Stimulated activated CD8-positive, alpha-beta memory T cell treated with anti-CD3 and anti-CD28 coated beads, Interleukin-15, amount 100 ng/mL, for 1 hour (primary cell): Measurements from ENCODE around the gene AKAP13.
"Not testable (repeated sequence)": the region's sequence is repeated elsewhere in the genome, so short reads cannot be mapped to it uniquely, and the experiment has no call there.

Experiments used
- DNase-seq: peaks from one replicate; pipeline ENCODE4 v3.0.0-alpha.2; 2020; ENCODE audit warnings: low read depth

AKAP13 gene

DNA sequence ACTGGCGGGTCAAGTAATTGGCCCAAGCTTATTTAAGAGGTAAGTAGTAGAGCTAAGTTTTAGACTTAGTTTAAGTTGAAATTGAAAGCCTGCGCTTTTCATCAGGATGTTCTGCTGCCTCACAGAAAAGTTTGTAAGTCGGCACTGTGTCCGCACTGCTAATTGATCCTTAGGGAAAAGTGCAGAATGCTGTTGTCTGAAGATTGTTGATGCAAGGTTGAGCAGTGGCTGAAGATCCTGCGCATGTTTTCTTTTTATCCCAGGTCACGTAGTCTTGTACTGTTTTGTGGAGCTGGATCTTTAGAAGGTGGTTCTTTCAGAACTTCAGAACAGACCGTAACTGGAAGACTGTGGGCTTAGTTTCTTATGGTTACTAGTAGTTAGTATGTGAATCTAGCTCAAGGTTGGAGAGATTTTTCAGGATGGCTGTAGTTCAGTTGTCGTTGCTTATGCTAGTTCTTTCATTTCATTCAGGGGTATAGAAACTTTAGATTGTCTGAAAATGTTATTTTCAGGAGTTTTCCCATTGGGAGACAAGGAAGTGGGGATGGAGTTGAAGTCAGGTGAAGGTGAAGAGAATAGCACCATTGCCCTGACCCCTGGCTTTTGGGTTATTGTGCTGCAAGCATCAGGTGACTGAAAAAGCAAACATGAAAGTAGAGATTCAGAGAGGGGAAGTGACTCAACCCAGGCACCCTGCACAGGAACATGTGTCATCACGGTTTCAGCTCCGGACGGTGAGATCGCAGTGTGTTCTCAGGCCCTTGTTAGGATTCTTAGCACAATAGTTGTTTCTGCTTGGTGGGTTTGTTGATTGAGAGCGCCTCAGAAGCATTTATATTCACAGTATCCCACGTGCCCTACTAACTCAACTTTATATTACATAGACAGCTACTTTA is 32.8 kb downstream of the AKAP13 start:
- DNase-seq: peak; percentile 43

DNA sequence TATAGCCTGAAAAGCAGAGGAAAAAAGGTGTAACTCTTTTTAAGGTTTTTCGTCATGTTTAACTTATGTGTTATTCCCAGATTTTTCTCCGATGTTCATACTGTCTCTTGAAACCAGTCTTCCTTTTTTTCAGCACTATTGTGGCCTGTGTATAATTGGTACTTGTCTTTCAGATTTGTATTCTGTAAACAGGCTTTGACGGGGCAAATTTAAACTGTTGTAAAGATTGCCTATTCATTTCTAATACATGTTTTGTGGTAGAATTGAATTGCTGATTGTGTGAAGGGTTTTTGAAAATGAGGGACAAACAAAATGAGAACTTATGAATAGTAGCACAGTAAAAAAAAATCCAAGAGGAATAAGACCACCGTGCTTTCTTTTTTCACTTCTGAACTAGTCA is 33.6 kb downstream of the AKAP13 start:
- DNase-seq: no peak

DNA sequence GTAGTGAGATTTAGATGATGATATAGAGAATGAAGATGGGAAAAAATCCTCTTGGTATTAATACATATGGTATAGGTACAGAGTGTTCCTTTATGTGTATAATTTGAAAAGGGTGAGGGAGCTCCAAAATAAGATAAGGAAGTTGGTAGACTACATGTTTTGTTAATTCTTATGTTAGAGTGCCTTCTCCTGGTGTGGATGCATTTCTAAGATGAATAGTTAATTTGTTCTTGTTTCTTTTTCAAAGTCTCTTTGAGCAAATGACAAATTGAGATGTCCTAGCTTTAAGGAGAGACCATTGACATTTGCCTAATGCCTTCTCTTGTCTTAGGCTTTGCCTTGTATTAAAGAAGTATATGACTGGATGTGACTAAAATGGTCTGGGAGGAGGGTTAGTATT is 34.1 kb downstream of the AKAP13 start:
- no peak for DNase-seq

DNA sequence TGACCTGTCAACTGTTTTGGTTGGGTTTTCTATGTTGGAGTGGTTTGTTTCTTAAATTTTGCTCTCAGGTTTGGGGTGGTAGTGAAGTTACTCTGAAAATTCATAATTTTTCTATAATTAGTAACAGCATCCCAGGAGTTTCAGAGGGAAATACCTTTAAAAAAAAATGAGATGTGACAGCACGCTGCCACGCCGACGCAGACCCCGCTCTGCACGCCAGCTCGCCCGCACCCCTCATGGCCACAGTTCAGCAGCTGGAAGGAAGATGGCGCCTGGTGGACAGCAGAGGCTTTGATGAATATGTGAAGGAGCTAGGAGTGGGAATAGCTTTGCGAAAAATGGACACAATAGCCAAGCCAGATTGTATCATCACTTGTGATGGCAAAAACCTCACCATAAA is 34.6 kb downstream of the AKAP13 start:
- DNase-seq: no peak

DNA sequence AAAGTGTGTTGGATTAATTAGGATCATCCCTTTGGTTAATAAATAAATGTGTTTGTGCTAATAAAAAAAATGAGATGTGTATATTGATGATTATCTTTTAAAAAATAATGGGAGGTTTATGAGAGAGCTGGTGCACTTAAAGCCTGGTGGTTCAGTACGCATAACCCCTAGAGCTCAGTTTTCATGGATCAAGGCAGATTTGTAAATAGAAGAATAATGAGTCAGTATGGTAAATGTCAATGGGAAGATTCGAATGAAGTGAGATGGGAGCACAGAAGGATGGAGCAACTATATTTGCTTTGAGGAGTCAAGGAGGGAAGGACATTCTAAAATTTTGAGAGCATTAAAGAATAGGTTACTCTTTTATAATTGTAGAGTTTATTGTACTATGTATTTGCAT is 35.4 kb downstream of the AKAP13 start:
- no peak for DNase-seq

DNA sequence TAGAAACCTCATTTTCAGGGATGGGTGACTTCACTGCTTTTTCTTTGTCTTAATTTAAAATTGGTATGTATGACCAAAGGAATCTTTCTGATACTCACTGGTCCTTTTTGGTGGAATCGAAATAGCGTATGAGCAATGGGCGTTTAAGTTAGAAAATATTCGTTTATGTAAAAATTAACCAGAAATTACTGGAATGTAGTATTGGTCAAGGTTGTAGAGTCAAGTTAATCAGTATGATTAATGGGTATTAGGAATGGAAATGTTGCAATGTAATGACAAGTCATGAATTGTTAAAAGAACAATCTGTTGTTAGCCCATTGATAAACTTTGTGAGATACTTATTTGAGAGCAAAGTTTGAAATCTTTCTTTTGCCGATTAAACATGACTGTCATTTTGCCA is 36.9 kb downstream of the AKAP13 start:
- DNase-seq: no peak

DNA sequence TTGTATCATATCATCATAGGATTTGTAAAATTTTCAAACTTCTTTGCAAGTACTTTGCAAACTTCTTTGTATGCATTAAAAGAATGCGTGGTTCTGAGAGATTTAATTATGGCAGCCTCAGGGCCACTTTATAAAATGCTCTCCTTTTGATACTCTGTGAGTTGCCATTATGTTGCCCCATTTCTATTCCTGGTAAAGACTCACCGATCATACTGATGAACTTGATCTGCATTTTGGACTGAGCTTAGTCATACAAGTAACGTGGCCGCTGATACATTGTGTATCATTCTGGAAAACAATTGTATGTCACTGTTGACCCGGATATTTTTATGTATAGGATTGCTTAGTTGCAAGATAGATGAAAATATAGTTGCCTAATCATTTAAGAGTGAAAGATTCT is 38.8 kb downstream of the AKAP13 start:
- no peak for DNase-seq

DNA sequence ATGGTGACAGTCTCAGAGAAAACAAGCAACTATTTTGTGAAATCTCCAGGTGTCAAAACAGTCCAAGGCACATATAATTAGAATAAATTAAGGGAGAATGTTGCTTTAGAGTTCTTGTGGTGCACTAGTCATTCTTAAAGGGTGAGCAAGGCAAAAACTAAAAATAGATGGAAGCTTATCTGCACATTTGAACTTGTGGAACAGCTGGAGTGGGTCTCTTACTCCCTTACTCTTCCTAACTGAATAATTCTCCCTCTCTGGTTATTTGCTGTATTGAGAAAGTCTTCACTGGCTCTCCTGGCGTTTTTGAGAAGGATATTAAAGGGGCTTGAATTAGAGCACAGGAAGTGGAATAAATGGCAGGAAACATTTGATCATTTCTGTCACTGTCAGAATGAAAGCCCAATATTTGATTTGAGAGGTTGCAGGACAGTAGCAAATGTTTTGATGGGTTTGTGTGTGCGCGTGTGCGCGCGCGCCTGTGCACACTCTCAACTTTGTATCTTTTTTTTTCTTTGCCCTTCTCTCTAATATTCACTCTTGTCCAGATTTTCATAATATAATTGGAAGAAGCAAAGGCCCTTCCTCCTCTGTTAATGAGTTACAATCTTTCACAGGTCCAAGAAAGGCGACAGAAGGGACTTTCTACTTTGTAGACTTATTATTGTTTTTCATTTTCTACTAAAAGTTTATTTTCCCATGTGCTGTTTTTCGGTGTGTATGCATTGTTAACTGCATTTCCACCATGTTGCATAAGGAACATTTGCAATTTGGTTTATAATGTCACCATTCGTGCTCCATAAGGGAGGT is 40.9 kb downstream of the AKAP13 start:
- no peak for DNase-seq

DNA sequence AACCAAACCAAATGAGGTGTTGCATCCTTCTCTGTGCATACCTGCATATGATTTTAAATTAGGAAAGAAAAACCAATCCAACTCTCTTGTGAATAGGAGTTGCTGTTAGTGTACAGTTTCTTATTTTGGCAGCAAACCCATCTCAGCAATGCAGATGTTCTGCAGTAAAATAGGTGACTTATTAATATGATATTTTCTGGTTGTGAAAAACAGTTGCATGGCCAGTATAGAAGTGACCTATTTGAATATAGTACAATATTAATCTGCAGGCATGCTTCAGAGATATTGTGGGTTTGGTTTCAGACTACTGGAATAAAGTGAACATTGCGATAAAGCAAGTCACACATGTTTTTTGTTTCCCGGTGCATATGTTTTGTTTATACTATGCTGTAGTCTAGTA is 42.2 kb downstream of the AKAP13 start:
- DNase-seq: no peak

DNA sequence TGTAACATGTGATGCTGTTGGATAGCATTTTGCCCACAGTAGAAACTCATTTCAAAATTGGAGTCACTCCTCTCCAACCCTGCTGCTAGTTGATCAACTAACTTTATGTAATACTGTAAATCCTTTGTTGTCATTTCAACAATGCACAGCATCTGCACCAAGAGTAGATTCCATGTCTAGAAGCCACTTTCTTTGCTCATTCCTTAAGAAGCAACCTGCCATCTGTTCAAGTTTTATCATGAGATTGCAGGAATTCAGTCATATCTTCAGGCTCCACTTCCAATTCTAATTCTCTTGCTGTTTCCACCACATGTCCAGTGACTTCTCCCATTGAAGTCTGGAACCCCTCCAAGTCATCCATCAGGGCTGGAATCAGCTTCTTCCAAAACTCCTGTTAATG is 42.9 kb downstream of the AKAP13 start:
- no peak for DNase-seq

DNA sequence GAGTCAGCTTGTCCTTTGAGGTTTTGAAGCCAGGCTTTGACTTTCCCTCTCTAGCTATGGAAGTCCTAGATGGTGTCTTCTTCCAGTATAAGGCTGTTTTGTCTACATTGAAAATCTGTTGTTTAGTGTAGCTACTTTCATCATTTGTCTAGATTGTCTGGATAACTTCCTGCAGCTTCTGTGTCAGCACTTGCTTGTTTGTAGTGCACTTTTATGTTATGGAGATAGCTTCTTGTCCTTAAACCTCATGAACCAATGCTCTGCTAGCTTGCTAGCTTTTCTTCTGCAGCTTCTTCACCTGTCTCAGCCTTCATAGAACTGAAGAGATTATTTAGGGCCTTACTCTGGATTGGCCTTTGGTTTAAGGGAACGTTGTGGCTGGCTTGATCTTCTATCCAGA is 43.8 kb downstream of the AKAP13 start:
- DNase-seq: no peak

DNA sequence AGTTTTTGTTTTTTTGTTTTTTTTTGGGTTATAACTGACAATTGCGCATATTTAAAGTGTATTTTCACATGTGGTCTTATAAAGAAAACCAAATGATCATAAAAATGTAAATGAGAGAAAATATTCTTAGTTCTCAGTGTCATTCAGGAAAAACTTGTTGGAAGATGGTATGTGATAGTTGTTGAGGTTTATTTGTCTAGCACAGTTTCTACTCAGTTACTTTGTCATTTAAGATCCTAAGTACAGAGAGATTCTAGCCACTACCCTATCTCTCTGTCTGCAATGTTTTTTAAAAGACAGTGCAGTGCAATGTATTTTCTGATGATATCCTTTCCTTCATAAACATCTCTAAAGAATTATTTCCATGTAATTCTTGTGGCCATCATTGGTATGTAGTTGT is 46.1 kb downstream of the AKAP13 start:
- no peak for DNase-seq

DNA sequence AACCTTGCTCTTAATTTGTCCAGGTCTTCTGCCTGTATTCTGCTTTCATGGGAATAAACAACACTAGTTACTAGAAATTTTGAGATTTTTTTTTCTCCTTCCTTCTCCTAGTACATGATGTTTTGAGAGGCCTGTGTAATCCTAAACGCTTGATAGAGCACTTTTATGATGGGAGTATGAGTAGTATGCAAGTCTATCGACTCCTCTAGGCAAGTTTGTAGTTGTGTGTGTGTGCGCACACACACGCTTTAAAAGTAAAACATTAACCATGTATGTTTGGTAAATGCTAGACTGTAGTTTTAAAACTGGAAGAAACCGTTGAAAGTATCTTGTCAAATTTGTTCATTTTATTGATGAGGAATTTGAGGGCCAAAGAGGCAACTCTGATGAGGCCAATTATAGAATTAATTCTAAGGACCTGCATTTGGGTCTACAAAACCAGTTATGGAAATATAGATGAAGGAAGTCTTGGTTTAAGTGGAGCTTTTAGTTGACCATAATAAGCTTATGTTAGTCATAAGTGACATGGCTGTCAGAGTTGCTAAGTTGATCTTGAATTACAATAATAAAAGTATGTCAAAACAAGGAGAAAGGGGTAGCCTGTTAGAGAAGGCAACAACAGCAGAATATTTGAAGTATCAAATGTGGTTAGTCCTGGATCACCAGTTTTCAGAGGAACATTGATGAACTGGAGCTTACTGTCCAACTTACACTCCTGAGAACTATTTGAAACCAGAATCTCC is 47.1 kb downstream of the AKAP13 start:
- no peak for DNase-seq

DNA sequence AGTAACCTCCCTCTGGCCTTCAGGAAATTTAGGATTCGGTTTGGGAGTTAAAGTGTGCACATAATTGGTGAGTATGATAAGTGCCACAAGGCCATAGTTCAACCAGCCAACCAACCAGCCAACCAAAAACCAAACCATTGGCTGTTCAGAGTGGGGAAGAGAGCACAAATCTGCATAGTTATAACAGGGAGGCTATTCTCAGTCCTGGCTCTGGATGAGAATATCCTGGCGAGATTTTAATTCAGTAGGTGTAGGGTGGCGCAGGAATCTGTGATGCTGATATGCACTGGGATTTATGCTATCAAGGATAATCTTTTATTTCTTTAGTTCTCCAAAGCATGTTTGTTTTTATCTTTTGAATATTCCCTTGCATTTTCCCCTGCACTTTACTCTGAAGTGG is 49.1 kb downstream of the AKAP13 start:
- no peak for DNase-seq

DNA sequence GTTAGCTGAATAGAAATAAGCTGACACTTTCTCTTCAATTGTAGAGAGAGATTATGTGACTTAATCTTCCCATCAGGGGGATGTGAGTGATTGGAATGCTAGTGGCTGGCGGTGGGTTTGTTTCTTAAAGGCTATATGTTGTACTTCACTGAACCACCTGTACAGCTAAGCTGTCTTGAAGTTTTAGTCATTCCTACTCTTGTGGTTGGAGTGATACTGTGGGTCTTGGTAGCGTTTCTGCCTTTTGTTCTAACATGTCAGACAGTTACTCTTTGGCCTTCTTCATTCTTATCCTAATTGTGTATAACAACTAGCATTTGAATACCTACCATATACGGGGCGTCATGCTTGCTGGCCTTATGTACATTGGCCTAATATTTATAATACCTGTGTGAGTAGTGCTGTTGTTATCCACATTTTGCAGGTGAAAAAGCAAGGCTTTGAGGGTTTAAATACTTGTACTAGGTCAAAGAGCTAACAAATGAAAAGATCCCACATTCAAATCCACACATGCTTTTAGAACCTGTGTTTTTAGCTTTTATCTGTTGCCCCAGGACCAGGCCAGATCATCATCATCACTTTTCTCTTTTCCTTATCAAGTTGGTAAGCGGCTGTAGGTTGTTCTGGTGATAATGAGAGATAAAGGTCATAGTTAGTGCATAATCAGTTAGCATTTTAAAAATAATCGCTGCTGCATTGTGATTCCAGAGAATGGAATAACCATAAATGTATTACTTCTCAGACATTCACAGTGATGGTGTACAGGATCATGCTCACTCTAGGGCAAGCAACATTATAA is 50.2 kb downstream of the AKAP13 start:
- no peak for DNase-seq

DNA sequence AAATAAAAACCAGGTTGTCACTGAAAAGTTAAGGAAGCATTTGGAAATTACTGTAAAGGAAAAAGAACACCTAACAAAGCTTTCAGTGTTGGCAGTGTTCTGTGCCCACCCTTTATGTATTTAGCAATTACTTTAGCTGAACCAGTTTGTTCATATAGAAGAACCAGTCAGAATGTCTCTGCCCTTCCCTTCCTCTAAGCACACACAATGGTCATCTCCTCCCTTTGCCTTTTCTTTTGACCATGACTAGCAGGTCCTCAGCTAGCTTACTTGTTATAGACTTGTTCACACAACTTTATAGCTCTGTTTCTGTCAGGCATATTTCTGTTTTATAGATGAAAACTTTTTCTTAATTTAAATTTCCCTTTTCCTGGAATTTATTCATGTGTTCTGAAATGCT is 59.6 kb downstream of the AKAP13 start:
- no peak for DNase-seq

DNA sequence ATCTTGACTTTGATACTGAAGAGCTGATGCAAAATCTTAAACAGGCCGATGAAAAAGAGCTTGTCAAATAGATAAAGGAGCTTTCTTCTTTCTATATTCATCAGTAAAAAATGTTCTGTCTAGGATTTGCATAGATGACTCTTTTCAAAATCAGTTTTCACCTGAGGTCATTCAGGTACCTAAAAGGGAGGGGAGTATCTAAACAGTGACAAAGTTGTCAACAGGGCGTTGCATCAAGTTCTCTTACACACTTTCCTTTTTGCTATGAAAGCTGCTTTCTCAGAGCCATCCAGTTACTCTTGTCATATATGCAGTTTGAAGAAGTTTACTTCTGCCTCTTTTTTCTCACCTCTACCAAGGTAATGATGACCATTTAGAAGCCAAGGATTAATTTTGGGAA is 60.0 kb downstream of the AKAP13 start:
- no peak for DNase-seq

DNA sequence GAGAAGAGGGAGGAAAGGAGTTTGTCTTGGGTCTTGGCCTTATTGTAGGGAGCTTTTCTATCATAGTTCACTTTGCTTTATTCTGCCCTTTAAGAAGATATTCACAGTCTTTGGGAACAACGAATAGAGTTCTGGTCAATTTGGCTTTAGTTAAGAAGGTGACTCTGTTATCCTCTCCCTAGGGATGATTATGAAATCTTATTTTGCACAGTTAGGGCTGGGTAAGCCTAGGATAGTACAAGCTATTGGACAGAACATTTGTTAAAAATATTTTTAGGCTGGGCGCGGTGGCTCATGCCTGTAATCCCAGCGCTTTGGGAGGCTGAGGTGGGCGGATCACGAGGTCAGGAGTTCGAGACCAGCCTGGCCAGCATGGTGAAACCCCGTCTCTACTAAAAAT is 61.5 kb downstream of the AKAP13 start:
- not testable (repeated sequence) for DNase-seq

DNA sequence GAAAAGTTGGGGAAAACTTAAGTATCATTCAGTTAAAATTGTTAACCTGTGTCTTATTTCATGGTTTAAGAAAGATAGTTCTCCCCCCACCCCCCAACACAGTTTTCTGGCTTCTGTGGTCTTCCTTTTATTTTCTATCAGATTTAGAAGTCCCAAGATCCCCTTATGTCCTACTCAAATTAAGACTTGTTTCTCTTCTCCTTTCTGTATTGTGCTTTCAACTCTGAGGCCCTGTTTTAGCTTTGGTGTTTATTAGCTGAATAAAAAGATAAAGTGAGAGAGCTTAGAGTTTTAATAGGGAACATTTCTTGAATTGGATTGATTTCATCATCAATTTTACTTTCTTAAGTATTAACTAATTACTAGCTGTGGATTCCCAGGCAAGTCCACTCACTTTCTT is 62.6 kb downstream of the AKAP13 start:
- DNase-seq: no peak

DNA sequence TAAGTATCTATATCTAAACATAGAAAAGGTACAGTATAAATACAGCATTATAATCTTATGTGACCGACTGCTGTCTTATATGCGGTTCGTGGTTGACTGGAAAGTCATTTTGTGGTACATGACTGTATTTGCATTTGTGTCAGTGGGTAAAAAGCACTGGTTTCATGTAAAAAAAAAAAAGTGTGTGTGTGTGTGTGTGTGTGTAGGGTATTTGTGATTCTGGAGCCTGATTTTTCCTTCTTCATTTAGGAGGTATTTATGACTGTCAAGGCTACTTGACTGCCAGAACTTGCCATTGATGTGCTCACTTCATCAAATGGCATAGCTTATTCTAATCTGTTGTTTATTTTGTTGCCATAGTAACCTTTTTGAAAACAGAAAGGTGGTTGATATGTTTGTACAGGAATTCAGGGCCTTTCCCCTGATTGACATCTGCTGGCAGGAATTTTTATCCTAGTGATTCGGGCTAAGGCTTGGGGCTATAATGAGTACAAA is 63.2 kb downstream of the AKAP13 start:
- no peak for DNase-seq

DNA sequence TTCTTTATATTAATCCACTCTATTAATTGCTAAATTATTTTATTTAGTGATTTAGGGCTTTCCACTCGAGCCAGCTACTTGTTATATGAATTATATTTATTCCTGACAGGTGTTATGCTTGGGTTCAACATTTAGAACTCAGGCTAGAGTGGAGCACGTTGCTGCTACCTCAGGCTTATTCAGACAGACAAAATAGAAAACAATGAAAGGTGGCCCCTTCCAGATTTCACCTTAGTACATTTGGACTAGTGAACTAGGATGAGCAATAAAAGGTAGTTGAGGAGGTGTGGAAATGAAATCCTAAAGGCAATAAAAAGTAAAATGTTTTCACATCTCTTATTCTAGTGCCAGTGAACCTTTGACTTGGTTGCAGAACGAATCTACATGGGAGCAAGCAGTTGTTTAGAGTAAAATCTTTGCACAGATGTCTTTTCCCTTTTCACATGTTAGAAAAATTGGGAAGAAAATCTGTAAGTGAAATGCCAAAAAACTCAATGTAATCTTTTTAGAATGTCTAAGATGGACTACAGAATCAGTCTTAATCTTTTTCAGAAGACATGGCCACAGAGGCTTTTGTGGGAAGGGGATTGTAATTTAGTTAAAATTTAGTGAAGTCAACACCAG is 63.8 kb downstream of the AKAP13 start:
- DNase-seq: no peak
